Measurements from ENCODE around the gene TRIM9. TPM values are rescaled to one million over a fixed set of nuclear protein-coding genes. Genes with fewer than 3 reads are reported as not detected.

Gene TRIM9
- total RNA-seq, 4 donors from 2014 or later = 0.26 to 3.0 (median 0.87) TPM

DNA sequence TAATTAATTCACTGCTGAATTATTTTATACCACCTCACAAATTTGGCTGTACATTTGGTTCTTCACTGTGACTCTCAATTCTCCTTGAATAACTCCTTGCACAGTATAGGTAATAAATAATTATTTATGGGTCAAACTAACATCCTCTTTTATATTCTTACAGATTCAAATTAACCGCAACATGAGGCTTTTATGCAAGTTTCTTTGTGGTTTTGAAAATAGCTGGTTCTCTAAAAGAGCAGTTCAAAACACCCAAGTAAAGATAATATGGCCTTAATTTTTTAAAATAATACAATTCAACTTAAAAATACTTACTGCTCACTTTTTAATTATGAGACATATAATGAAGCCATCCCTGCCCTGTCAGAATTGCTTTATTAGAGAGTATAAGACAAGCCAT, 12.9 kb upstream of the TRIM9 start:
- Histone ChIP-seq H3K4me1 (no peaks in the 10 kb centered on the region), H3K27ac (no peak overlapping the region), H3K27me3 (no peaks in the 10 kb centered on the region), H3K4me3 (no peak overlapping the region), H3K36me3 (no peaks in the 10 kb centered on the region), H3K9me3 (no peaks in the 10 kb centered on the region)
- ATAC-seq (no peak), DNase-seq (no peak)
- in situ Hi-C loops (cut with MboI; ENCODE audit: low sequenced_read_pairs in 4 of 4) = no loop called here
- no peak for TF ChIP-seq POLR2A (IDR thresholded peaks at IDR 0.05)
- TF ChIP-seq, protein P1, sequence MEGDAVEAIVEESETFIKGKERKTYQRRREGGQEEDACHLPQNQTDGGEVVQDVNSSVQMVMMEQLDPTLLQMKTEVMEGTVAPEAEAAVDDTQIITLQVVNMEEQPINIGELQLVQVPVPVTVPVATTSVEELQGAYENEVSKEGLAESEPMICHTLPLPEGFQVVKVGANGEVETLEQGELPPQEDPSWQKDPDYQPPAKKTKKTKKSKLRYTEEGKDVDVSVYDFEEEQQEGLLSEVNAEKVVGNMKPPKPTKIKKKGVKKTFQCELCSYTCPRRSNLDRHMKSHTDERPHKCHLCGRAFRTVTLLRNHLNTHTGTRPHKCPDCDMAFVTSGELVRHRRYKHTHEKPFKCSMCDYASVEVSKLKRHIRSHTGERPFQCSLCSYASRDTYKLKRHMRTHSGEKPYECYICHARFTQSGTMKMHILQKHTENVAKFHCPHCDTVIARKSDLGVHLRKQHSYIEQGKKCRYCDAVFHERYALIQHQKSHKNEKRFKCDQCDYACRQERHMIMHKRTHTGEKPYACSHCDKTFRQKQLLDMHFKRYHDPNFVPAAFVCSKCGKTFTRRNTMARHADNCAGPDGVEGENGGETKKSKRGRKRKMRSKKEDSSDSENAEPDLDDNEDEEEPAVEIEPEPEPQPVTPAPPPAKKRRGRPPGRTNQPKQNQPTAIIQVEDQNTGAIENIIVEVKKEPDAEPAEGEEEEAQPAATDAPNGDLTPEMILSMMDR (IDR thresholded peaks at IDR 0.05 in 4 of 5, conservative IDR thresholded peaks at IDR 0.05 in 1 of 5) = no peak
- intact Hi-C loops (cut with DNase I; ENCODE audit: low total_unique reads) = no loop called here

DNA sequence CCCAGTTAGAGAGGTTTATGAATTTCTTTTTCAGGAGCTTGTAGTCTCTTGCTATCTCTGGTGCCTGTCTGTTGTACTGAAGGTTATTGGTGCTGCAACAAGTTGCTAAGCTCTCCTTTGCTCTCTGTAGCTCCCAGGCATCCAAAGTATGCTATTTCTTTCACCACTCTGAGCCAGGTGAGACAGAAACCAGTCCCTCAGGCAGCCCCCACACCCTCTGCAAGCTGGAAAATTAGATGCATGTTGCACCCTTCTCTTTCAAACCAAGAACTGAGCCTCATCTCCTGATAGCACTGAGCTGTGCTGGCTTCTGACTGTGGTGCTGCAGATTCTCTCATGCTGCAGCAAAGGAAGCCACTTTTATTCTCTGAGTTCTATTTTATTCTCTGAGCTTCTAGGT, 9.6 kb upstream of the TRIM9 start:
- H3K27me3 ChIP-seq = no peaks in the 10 kb centered on the region

DNA sequence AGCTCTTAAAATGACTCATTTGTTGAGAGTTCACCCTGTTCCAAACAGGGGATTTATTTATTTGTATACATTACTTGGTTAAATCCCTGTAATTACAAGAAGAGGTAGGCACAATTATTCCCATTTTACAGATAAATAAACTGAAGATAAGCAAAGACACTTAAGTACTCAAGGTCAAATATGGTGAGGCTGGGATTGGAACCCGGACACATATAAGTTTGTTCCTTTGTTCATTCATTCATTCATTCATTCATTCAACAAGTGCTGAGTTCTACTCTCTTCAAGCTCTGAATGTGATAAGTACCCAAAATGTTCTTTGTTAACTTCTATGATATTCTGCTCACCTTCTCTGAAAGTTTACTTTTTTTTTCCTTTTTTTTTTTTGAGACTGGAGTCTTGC, 2.4 kb upstream of the TRIM9 start:
- intact Hi-C loops (cut with DNase I; ENCODE audit: low total_unique reads) = loop anchor here (10.0 kb wide), 1 partner anchor 118 kb away; no protein-coding TSS in a partner anchor
- Histone ChIP-seq H3K36me3 (no peaks in the 10 kb centered on the region), H3K27ac (no peak overlapping the region), H3K4me1 (peaks cover 14 to 28% of the 10 kb centered on the region in 2 donors), H3K27me3 (peaks cover 17 to 25% (median 25%) of the 10 kb centered on the region in 3 donors), H3K9me3 (no peaks in the 10 kb centered on the region), H3K4me3 (no peak overlapping the region)
- DNase-seq (no peak), ATAC-seq (no peak)
- no peak for TF ChIP-seq POLR2A (IDR thresholded peaks at IDR 0.05)
- TF ChIP-seq, protein P1 (IDR thresholded peaks at IDR 0.05 in 4 of 5, conservative IDR thresholded peaks at IDR 0.05 in 1 of 5) = no peak
- in situ Hi-C loops (cut with MboI; ENCODE audit: low sequenced_read_pairs in 4 of 4) = no loop called here

More for the DNA sequence above, 9.6 kb upstream of the TRIM9 start:
- no peaks in the 10 kb centered on the region for H3K4me1 ChIP-seq
- ATAC-seq (no peak), DNase-seq (no peak)
- intact Hi-C loops (cut with DNase I; ENCODE audit: low total_unique reads) = no loop called here
- no peaks in the 10 kb centered on the region for H3K36me3 ChIP-seq
- no peaks in the 10 kb centered on the region for H3K9me3 ChIP-seq
- TF ChIP-seq, protein P1 (IDR thresholded peaks at IDR 0.05 in 4 of 5, conservative IDR thresholded peaks at IDR 0.05 in 1 of 5) = no peak
- no peak for TF ChIP-seq POLR2A (IDR thresholded peaks at IDR 0.05)
- in situ Hi-C loops (cut with MboI; ENCODE audit: low sequenced_read_pairs in 4 of 4) = no loop called here
- H3K4me3 ChIP-seq = no peak overlapping the region
- H3K27ac ChIP-seq = no peak overlapping the region

DNA sequence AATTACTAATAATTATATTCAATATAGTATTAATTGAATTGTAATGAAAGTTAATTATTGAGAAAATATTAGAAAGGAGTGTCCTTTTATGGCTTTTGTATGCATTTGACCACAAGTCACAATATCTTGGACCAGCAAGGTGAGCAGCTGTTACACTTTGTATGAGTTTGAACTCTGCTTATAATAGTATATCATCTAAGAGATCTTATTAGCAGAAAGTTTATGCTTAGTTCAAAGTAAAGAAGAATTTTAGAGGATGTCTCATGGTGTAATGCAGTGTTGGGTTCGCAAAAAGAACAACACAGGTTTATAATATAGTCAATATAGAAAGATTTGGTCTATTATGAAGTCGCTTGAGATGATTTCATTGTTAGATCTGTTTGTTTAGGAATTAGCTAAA, 2.0 kb upstream of the TRIM9 start:
- ATAC-seq (no peak), DNase-seq (no peak)
- Histone ChIP-seq H3K4me1 (peaks cover 14 to 28% of the 10 kb centered on the region in 2 donors), H3K9me3 (no peaks in the 10 kb centered on the region), H3K27me3 (peaks cover 17 to 29% (median 25%) of the 10 kb centered on the region in 3 donors), H3K4me3 (no peak overlapping the region), H3K27ac (no peak overlapping the region), H3K36me3 (no peaks in the 10 kb centered on the region)
- intact Hi-C loops (cut with DNase I; ENCODE audit: low total_unique reads) (loop anchor here (10.0 kb wide), 1 partner anchor 118 kb away; no protein-coding TSS in a partner anchor), in situ Hi-C loops (cut with MboI; ENCODE audit: low sequenced_read_pairs in 4 of 4) (no loop called here)
- TF ChIP-seq, protein P1 (IDR thresholded peaks at IDR 0.05 in 4 of 5, conservative IDR thresholded peaks at IDR 0.05 in 1 of 5) = no peak
- TF ChIP-seq POLR2A (IDR thresholded peaks at IDR 0.05) = no peak

All from gastrocnemius medialis (tissue), 4 donors.